Lower lobe of right lung (tissue), 2 donors: ENCODE measurements around the gene TTLL7. TPM values are rescaled to one million over a fixed set of nuclear protein-coding genes. Genes with fewer than 3 reads are reported as not detected.

Experiments
- ATAC-seq, 2 donors: fragments of 200-7000 bp; cut with Tn5 transposase; one replicate each; pipeline ENCODE4 v1.9.1; 2020 to 2022; ENCODE audit warnings: mild to moderate bottlenecking in 2 of 2, moderate library complexity in 2 of 2
- DNase-seq: peaks from one replicate; pipeline ENCODE4 v3.0.0-alpha.2; 2020
- H3K27ac ChIP-seq: fragments of 200-600 bp; one replicate; pipeline ENCODE4 v1.8.0; 2022
- H3K27me3 ChIP-seq: fragments of 200-600 bp; one replicate; pipeline ENCODE4 v1.8.0; 2022; ENCODE audit warnings: low read depth
- H3K36me3 ChIP-seq: fragments of 200-600 bp; one replicate; pipeline ENCODE4 v1.8.0; 2022; ENCODE audit warnings: mild to moderate bottlenecking
- H3K4me1 ChIP-seq: fragments of 200-600 bp; one replicate; pipeline ENCODE4 v1.8.0; 2022
- H3K4me3 ChIP-seq: fragments of 200-600 bp; one replicate; pipeline ENCODE4 v1.8.0; 2022; ENCODE audit warnings: mild to moderate bottlenecking
- H3K9me3 ChIP-seq: fragments of 200-600 bp; one replicate; pipeline ENCODE4 v1.8.0; 2022
- intact Hi-C: fragments of 100-400 bp; cut with DNase I; formaldehyde crosslinking; loops from one replicate; pipeline ENCODE4 v1.11.0; 2022
- total RNA-seq: library from RNA; stranded (reverse); fragmentation: NEBNext Ultra II Directional; extraction: Animal tissue kit (Norgen Biotek cat#: 25700); gene quantifications from one replicate; pipeline ENCODE4 v1.2.1, GENCODE V29; 2021
- TF ChIP-seq, protein P1 (sequence below): fragments of 200-600 bp; IDR thresholded peaks from one replicate; pipeline ENCODE4 v1.8.0; 2022; ENCODE audit warnings: antibody characterized with exemption, mild to moderate bottlenecking
- donor health status: DM: no; HTN: yes; CAD: no; lungs with severe emphysema.

TTLL7 gene
- total RNA-seq, 1 donor from 2014 or later: 20.3 TPM

DNA sequence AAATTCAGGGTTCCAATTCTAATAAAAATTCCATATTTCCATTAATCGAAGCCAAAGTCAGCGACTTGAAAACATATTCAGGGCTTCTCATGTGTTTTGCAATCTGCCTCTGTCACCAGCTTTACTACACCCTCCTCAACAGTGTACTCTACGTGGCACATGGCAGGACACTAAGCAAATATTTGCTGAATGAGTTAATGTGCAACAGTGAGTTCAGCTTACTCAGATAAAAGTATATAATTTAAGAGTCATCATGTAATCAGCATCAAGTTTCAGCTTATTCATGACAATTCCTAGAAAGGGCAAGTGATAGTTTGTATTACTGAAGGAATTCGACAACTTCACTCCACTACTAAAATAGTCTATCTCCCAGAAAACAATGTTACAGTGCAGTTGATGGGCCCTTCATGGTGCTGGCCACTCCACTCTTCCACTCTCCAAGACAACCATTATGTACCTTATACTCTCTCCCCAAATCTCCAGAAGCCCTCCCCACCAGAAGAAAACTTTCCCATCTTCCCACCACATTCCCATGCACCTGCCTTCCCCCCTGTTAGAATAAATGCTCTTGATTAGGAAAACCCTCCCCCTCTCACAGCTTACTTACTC, 97.3 kb downstream of the TTLL7 start:
- no peak overlapping the region for H3K27ac ChIP-seq
- ATAC-seq (peak; percentile 93 to 96), DNase-seq (no peak)
- H3K9me3 ChIP-seq: no peaks in the 10 kb centered on the region
- intact Hi-C loops: no loop called here
- no peaks in the 10 kb centered on the region for H3K27me3 ChIP-seq
- TF ChIP-seq, protein P1, sequence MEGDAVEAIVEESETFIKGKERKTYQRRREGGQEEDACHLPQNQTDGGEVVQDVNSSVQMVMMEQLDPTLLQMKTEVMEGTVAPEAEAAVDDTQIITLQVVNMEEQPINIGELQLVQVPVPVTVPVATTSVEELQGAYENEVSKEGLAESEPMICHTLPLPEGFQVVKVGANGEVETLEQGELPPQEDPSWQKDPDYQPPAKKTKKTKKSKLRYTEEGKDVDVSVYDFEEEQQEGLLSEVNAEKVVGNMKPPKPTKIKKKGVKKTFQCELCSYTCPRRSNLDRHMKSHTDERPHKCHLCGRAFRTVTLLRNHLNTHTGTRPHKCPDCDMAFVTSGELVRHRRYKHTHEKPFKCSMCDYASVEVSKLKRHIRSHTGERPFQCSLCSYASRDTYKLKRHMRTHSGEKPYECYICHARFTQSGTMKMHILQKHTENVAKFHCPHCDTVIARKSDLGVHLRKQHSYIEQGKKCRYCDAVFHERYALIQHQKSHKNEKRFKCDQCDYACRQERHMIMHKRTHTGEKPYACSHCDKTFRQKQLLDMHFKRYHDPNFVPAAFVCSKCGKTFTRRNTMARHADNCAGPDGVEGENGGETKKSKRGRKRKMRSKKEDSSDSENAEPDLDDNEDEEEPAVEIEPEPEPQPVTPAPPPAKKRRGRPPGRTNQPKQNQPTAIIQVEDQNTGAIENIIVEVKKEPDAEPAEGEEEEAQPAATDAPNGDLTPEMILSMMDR: no peak
- no peak overlapping the region for H3K4me3 ChIP-seq
- H3K4me1 ChIP-seq: no peaks in the 10 kb centered on the region
- no peaks in the 10 kb centered on the region for H3K36me3 ChIP-seq

DNA sequence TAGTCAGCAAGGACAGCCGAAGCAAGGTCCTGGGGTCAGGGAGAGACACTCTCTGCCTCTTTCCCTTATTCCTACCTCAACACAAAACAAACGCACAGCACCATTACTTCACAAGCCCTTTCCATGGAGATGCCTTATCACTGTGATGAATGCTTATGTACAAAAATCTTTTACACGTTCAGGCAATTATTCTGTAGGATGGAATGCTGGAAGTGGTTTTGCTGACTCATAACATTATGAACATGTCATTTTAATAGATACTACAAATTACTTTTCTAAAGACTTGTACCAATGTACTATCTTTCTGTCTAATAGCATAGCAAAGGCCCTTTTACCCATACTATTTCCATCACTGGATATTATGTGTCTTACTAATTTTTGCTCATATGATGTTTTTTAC, 98.4 kb downstream of the TTLL7 start:
- ATAC-seq (no peak), DNase-seq (no peak)
- intact Hi-C loops: no loop called here
- Histone ChIP-seq H3K27me3 (no peaks in the 10 kb centered on the region), H3K27ac (no peak overlapping the region), H3K4me3 (no peak overlapping the region), H3K9me3 (no peaks in the 10 kb centered on the region), H3K36me3 (no peaks in the 10 kb centered on the region), H3K4me1 (no peaks in the 10 kb centered on the region)
- TF ChIP-seq, protein P1: no peak

DNA sequence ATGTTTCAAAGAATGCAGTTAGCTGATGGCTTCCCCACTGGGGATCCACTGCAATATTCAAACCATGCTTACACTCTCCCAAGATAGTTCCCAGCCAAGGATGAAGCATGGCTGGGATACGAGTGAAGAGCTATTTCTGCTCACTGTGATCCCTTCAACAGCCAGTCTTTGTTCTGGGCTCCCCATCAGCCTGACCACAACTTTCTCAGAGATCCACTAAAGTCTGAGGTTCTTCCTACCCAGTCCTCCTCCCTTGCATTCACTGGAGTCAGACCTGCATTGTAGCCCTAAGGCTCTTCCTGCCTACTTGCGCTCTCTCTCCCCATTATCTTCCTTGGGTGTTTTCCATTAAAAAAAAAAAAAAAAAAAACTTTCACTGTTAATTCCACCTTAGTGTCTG, 101.4 kb downstream of the TTLL7 start:
- Histone ChIP-seq H3K27me3 (no peaks in the 10 kb centered on the region), H3K9me3 (no peaks in the 10 kb centered on the region), H3K27ac (no peak overlapping the region), H3K36me3 (no peaks in the 10 kb centered on the region), H3K4me3 (no peak overlapping the region), H3K4me1 (no peaks in the 10 kb centered on the region)
- TF ChIP-seq, protein P1: no peak
- DNase-seq (no peak), ATAC-seq (no peak)
- intact Hi-C loops: no loop called here

DNA sequence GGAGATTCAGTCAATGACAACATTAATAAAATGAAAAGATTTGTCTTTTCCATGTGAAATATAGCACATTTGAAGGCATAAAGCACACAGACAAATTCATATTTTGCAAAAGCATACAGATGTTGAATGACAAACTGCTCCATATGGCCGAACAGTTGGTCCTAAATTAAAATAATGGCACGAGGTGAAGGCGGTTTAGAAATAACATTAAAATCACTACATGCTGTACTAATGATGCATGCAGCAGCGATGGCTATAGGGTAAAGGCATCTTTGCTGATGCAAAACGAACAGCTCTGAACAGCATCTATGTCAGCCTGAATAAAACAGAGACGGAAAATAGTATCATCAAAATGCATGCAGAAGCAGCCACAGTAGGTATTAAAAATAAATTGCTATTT, 102.6 kb downstream of the TTLL7 start:
- no peaks in the 10 kb centered on the region for H3K9me3 ChIP-seq
- no peaks in the 10 kb centered on the region for H3K4me1 ChIP-seq
- no peak overlapping the region for H3K4me3 ChIP-seq
- no peak overlapping the region for H3K27ac ChIP-seq
- no peaks in the 10 kb centered on the region for H3K36me3 ChIP-seq
- ATAC-seq (no peak), DNase-seq (no peak)
- no peaks in the 10 kb centered on the region for H3K27me3 ChIP-seq
- TF ChIP-seq, protein P1: no peak
- intact Hi-C loops: no loop called here

DNA sequence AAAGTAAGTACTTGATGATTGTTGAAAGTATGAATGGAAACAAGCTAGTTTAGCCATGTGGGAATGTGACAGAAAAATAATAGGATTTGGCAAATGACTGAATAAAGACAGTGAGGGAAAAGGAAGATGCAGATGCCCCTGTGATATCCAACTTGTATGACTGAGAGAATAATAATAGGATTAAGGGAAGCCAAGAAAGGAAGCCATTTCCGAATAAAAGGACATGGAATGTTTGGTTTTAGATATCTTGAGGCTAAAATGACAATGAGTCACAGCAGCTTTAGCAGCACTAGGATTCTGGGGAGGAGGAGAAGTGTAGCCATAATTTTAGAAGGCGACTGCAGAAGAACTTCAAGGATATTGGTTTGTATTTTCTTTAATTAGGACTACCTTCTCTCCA, 109.2 kb downstream of the TTLL7 start:
- intact Hi-C loops: no loop called here
- Histone ChIP-seq H3K9me3 (no peaks in the 10 kb centered on the region), H3K4me3 (no peak overlapping the region), H3K4me1 (no peaks in the 10 kb centered on the region), H3K27ac (no peak overlapping the region), H3K36me3 (no peaks in the 10 kb centered on the region), H3K27me3 (no peaks in the 10 kb centered on the region)
- TF ChIP-seq, protein P1: no peak
- ATAC-seq (no peak), DNase-seq (no peak)

DNA sequence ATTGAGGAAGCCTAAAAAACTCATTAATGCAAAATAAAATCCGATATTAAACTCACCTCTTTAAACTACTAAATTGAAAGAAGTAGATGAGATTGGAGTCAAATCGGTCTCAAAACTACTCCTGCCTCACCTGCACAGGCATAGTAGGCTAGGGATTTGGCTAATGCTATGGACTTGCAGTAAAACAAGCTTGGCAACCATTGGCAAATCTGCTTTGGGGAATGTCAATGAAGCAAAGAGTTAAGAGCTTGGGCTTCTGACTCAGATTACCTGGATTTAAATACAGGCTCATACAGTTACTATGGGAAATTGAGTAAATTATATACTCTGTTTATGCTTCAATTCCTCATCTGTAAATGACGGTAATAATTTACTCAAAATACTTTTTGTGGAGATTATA, 111.4 kb downstream of the TTLL7 start:
- no peak overlapping the region for H3K27ac ChIP-seq
- H3K9me3 ChIP-seq: no peaks in the 10 kb centered on the region
- TF ChIP-seq, protein P1: no peak
- no peak overlapping the region for H3K4me3 ChIP-seq
- DNase-seq: no peak
- H3K27me3 ChIP-seq: no peaks in the 10 kb centered on the region
- H3K36me3 ChIP-seq: no peaks in the 10 kb centered on the region
- no peaks in the 10 kb centered on the region for H3K4me1 ChIP-seq
- ATAC-seq: no peak
- intact Hi-C loops: no loop called here
